ENCODE data around the gene PKD1.

GRCh38 chr16:2179576-2179975 is 43.9 kb upstream of the PKD1 start:
- TF ChIP-seq CTCF (conservative IDR thresholded peaks at IDR 0.05) = no peak
- TF ChIP-seq ZFX (IDR thresholded peaks at IDR 0.05) = no peak

All from C4-2B (cell line).